ENCODE results near the gene DBP. TPM values are rescaled to one million over a fixed set of nuclear protein-coding genes. Genes with fewer than 3 reads are reported as not detected.

Gene DBP, protein sequence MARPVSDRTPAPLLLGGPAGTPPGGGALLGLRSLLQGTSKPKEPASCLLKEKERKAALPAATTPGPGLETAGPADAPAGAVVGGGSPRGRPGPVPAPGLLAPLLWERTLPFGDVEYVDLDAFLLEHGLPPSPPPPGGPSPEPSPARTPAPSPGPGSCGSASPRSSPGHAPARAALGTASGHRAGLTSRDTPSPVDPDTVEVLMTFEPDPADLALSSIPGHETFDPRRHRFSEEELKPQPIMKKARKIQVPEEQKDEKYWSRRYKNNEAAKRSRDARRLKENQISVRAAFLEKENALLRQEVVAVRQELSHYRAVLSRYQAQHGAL
- total RNA-seq = 2.6 and 4.6 TPM in 2 replicates

GRCh38 chr19:48636859-48637448 is at the start of gene DBP:
DBP (minus strand) TSS chr19:48637379; CDS start chr19:48636994, 385 bp downstream.

DNA sequence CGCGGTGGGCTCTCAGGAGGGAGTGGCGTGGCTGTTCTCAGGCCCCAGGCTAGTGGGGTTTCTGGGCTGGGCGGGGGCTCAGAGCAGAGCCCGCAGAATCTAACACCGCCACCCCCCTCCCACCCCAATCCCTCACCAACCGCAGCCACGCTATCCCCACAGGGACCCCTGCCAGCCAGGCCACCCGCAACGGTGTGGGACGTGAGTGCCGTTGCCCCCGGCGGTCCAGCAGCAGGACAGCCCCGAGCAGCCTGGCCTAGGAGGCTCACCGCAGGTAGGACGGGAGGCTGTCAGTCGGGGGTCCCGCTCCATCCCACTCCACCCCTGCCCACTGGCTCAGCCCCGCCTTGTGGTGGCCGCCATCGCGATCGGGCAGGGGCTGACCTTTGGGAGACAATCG is 35.8 kb upstream of the DBP start, which contains the start of gene NTN5:
Gene NTN5 (minus strand): TSS at position 24 of the 400 bp plus-strand sequence. CDS start 2,031 bp downstream, outside the sequence.

DNA sequence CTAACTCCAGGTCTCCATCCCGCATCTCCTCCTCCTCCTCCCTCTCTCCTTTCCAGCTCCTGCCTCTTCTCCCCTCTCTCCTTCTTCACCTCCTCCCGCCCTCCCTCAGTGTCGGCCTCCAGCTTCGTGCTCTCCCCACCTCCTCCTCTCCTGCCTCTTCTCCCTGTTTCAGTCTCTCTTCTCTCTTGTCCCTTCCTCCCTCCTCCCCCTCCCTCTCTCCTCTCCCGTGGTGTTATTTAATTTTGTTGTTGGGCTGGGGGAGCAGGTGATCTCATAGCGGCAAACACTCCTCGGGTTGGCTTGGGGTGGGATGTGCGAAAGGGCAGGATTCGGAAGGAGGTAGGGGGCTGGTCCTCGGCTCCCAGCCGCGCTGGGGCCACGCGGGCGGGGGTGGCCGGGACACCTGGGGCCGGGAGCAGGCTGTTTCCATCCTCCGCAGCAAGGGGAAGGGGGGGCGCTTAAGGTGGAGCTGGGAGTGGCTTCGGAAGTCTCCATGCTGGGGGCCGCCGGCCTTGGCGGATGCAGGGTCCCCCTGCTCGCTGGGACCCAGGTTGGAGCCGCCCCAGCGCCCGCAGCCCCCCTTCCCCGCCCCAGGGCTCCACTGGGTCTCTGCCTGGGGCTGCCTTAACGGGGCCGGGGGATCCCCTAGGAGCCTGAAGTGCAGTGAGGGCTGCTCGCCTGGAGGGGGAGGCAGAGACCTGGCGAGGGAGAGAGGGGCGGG is 9.0 kb upstream of the DBP start, which contains the start of gene CA11:
Gene CA11 (minus strand): TSS at position 187 of the 721 bp plus-strand sequence. CDS start 555 bp downstream, outside the sequence.

GRCh38 chr19:48618916-48619691 is 18.1 kb downstream of the DBP start, which contains the start of the genes RPL18 and SPHK2:
RPL18 (minus strand) TSS chr19:48619178; CDS start chr19:48619143, 35 bp downstream.
SPHK2 (plus strand) TSS chr19:48619506; CDS start chr19:48620515, 1,009 bp downstream.

GRCh38 chr19:48614436-48615230 is 22.5 kb downstream of the DBP start, which contains the start of gene FAM83E:
FAM83E (minus strand) TSS chr19:48615076; CDS start chr19:48613372, 1,704 bp downstream.

GRCh38 chr19:48606463-48607358 is 30.5 kb downstream of the DBP start, which contains the start of gene SPACA4:
SPACA4 (plus strand) TSS chr19:48606742; CDS start chr19:48606979, 237 bp downstream.

Other genes starting within 250 kb of the DBP start
- 46.5 and 49.0 TPM in 2 replicates for gene KDELR1, start 245.8 kb downstream of the DBP start, total RNA-seq
- gene GRIN2D, start 243.7 kb downstream of the DBP start, total RNA-seq = under 0.01 and 0.24 TPM in 2 replicates
- 32.4 and 48.0 TPM in 2 replicates for gene GRWD1, start 191.4 kb downstream of the DBP start, total RNA-seq
- 0.48 and 1.3 TPM in 2 replicates for gene KCNJ14, start 181.8 kb downstream of the DBP start, total RNA-seq
- gene CYTH2, start 168.0 kb downstream of the DBP start, total RNA-seq = 11.3 and 35.7 TPM in 2 replicates
- gene LMTK3, start 125.5 kb downstream of the DBP start, total RNA-seq = 1.7 and 3.1 TPM in 2 replicates
- 4.3 and 8.7 TPM in 2 replicates for gene SULT2B1, start 85.2 kb downstream of the DBP start, total RNA-seq
- 0.21 TPM in 1 of 2 replicates, not detected in the other for gene SPACA4, start 30.6 kb downstream of the DBP start, total RNA-seq
- 17.3 and 23.9 TPM in 2 replicates for gene FAM83E, start 22.3 kb downstream of the DBP start, total RNA-seq
- gene RPL18, start 18.2 kb downstream of the DBP start, total RNA-seq = 2,579 and 4,716 TPM in 2 replicates
- 6.0 and 6.3 TPM in 2 replicates for gene SPHK2, start 17.9 kb downstream of the DBP start, total RNA-seq
- gene CA11, start 8.8 kb upstream of the DBP start, total RNA-seq = 1.5 and 3.1 TPM in 2 replicates
- gene NTN5, start 35.6 kb upstream of the DBP start, total RNA-seq = 0.24 and 0.43 TPM in 2 replicates
- 6.0 and 7.7 TPM in 2 replicates for gene FUT2, start 58.6 kb upstream of the DBP start, total RNA-seq
- 0.48 TPM in 1 of 2 replicates, not detected in the other for gene MAMSTR, start 82.3 kb upstream of the DBP start, total RNA-seq
- 2.9 and 3.2 TPM in 2 replicates for gene RASIP1, start 103.2 kb upstream of the DBP start, total RNA-seq
- gene IZUMO1, start 109.5 kb upstream of the DBP start, total RNA-seq = not detected in 2 replicates
- 11.9 and 14.9 TPM in 2 replicates for gene FUT1, start 115.3 kb upstream of the DBP start, total RNA-seq
- not detected in 2 replicates for gene FGF21, start 118.1 kb upstream of the DBP start, total RNA-seq
- 35.2 and 37.8 TPM in 2 replicates for gene BCAT2, start 173.7 kb upstream of the DBP start, total RNA-seq
- gene HSD17B14, start 199.1 kb upstream of the DBP start, total RNA-seq = 0.64 and 1.9 TPM in 2 replicates
- 3.8 and 5.5 TPM in 2 replicates for gene PLEKHA4, start 231.2 kb upstream of the DBP start, total RNA-seq
- 59.9 and 106 TPM in 2 replicates for gene PPP1R15A, start 235.0 kb upstream of the DBP start, total RNA-seq